H1 (cell line): Measurements from ENCODE around the gene GNG7. TPM values are rescaled to one million over a fixed set of nuclear protein-coding genes. Genes with fewer than 3 reads are reported as not detected.

Experiments
- CTCF ChIA-PET: fragments of 300-600 bp; sonication (Branson Sonifier 250); formaldehyde crosslinking; loops from one replicate; lab custom pipeline; 2021; ENCODE audit not compliant: partially characterized antibody; lab: Charles Lee
- POLR2A ChIA-PET: fragments of 300-600 bp; sonication (Branson Sonifier 250); formaldehyde crosslinking; loops from one replicate; lab custom pipeline; 2021; ENCODE audit warnings: inconsistent platforms; ENCODE audit not compliant: partially characterized antibody; lab: Charles Lee
- DNase-seq, 2 experiments: peaks; one replicate each; pipeline versions ENCODE4 v3.0.0 to v3.0.0-alpha.2; 2010 to 2022; ENCODE audit warnings: low spot score in 2 of 2, low read depth in 1 of 2, mixed read lengths in 1 of 2
- FAIRE-seq: peaks from 2 replicates; lab custom pipeline; 2011; peaks lifted over from hg19 to GRCh38; lab: Jason Lieb, UNC
- H2AFZ ChIP-seq: 2 replicates; pipeline ENCODE4 v1.8.1; 2012; ENCODE audit warnings: low read length, inconsistent platforms
- H2AK5ac ChIP-seq: 2 replicates; pipeline ENCODE4 v1.6.1; 2013; ENCODE audit warnings: low read depth, low read length
- H2BK120ac ChIP-seq: replicated peaks from 2 replicates; pipeline ENCODE3; 2013; ENCODE audit warnings: low read depth, low read length, inconsistent platforms
- H2BK12ac ChIP-seq: 2 replicates; pipeline ENCODE4 v1.6.1; 2013; ENCODE audit warnings: low read depth, low read length
- H2BK15ac ChIP-seq: 2 replicates; pipeline ENCODE4 v1.6.1; 2013; ENCODE audit warnings: low read length
- H2BK20ac ChIP-seq: 2 replicates; pipeline ENCODE4 v1.6.1; 2013; ENCODE audit warnings: low read length
- H2BK5ac ChIP-seq: 2 replicates; pipeline ENCODE4 v1.6.1; 2013; ENCODE audit warnings: low read depth, low read length
- H3K14ac ChIP-seq: 2 replicates; pipeline ENCODE4 v1.6.1; 2013; ENCODE audit warnings: inconsistent platforms; ENCODE audit not compliant: insufficient read length
- H3K18ac ChIP-seq: 2 replicates; pipeline ENCODE4 v1.6.1; 2013; ENCODE audit warnings: low read length; ENCODE audit errors: extremely low read depth
- H3K23ac ChIP-seq: 2 replicates; pipeline ENCODE4 v1.6.1; 2013; ENCODE audit warnings: inconsistent platforms; ENCODE audit not compliant: insufficient read length
- H3K23me2 ChIP-seq: 2 replicates; pipeline ENCODE4 v1.6.1; 2013; ENCODE audit warnings: low read depth, low read length
- H3K27ac ChIP-seq: 2 replicates; pipeline ENCODE4 v1.6.1; 2011; ENCODE audit warnings: low read depth, low read length, inconsistent platforms
- H3K27me3 ChIP-seq, 4 experiments: replicated peaks in 1 of 4; 1 replicate in 1 of 4; 2 replicates in 3 of 4; pipeline versions ENCODE4 v1.6.1 to v1.8.1; 2011 to 2013; ENCODE audit warnings: low read length in 3 of 4, mild to moderate bottlenecking in 3 of 4, inconsistent platforms in 2 of 4, mixed read lengths in 2 of 4, moderate library complexity in 1 of 4; ENCODE audit not compliant: control insufficient read depth in 3 of 4, insufficient read depth in 3 of 4; ENCODE audit errors: extremely low read depth in 1 of 4
- H3K36me3 ChIP-seq, 4 experiments: 2 replicates each; pipeline versions ENCODE4 v1.6.1 to v1.8.1; 2011 to 2013; ENCODE audit warnings: mild to moderate bottlenecking in 4 of 4, low read length in 3 of 4, moderate library complexity in 2 of 4, control low read depth in 1 of 4, inconsistent platforms in 1 of 4; ENCODE audit not compliant: insufficient read depth in 4 of 4, control insufficient read depth in 2 of 4
- H3K4ac ChIP-seq: replicated peaks from 2 replicates; pipeline ENCODE3; 2013; ENCODE audit warnings: low read length, low read depth, mixed read lengths, inconsistent platforms; ENCODE audit not compliant: insufficient read length
- H3K4me1 ChIP-seq, 4 experiments: replicated peaks in 1 of 4; 1 replicate in 1 of 4; 2 replicates in 3 of 4; pipeline versions ENCODE4 v1.6.1 to v1.8.1; 2011 to 2013; ENCODE audit warnings: low read length in 3 of 4, inconsistent platforms in 2 of 4, mixed read lengths in 1 of 4; ENCODE audit not compliant: insufficient read depth in 4 of 4, control insufficient read depth in 3 of 4
- H3K4me2 ChIP-seq, 2 experiments: 2 replicates each; pipeline versions ENCODE4 v1.6.1 to v1.8.1; 2011 to 2013; ENCODE audit warnings: low read depth in 2 of 2, low read length in 2 of 2, control low read depth in 1 of 2, inconsistent platforms in 1 of 2, mild to moderate bottlenecking in 1 of 2; ENCODE audit not compliant: insufficient read depth in 1 of 2
- H3K4me3 ChIP-seq, 4 experiments: fragments of 200-600, 300-600 bp in 1 of 4; sonication (generic), shearing (Covaris generic), sonication (Bioruptor Twin) in 1 of 4; 2 replicates each; pipeline versions ENCODE4 v1.5.1 to v1.8.1; 2011 to 2016; ENCODE audit warnings: low read length in 4 of 4, low read depth in 3 of 4, control low read depth in 2 of 4, inconsistent platforms in 2 of 4, mild to moderate bottlenecking in 2 of 4, mixed read lengths in 1 of 4, moderate library complexity in 1 of 4; ENCODE audit not compliant: insufficient read depth in 2 of 4; ENCODE audit errors: extremely low read depth in 1 of 4
- H3K56ac ChIP-seq: replicated peaks from 2 replicates; pipeline ENCODE3; 2013; ENCODE audit warnings: low read depth, mild to moderate bottlenecking, mixed read lengths, low read length, inconsistent platforms; ENCODE audit not compliant: insufficient read length
- H3K79me1 ChIP-seq: 2 replicates; pipeline ENCODE4 v1.6.1; 2013; ENCODE audit warnings: low read depth, low read length, control low read depth
- H3K79me2 ChIP-seq, 2 experiments: 2 replicates each; pipeline versions ENCODE4 v1.6.1 to v1.8.1; 2012 to 2013; ENCODE audit warnings: low read length in 2 of 2, mild to moderate bottlenecking in 2 of 2, inconsistent platforms in 1 of 2; ENCODE audit not compliant: insufficient read depth in 2 of 2, control insufficient read depth in 1 of 2
- H3K9ac ChIP-seq, 4 experiments: replicated peaks in 1 of 4; 1 replicate in 1 of 4; 2 replicates in 3 of 4; pipeline versions ENCODE4 v1.6.1 to v1.8.1; 2011 to 2013; ENCODE audit warnings: low read depth in 3 of 4, low read length in 3 of 4, control low read depth in 2 of 4, mild to moderate bottlenecking in 2 of 4, moderate library complexity in 2 of 4, inconsistent platforms in 1 of 4; ENCODE audit errors: extremely low read depth in 1 of 4
- H3K9me3 ChIP-seq, 2 experiments: 2 replicates each; pipeline versions ENCODE4 v1.6.1 to v1.8.1; 2012 to 2013; ENCODE audit warnings: mild to moderate bottlenecking in 2 of 2, moderate library complexity in 2 of 2, control low read depth in 1 of 2, inconsistent platforms in 1 of 2, low read depth in 1 of 2, low read length in 1 of 2, mixed read lengths in 1 of 2; ENCODE audit not compliant: insufficient read depth in 2 of 2
- H4K20me1 ChIP-seq, 2 experiments: replicated peaks in 1 of 2; 2 replicates each; pipeline versions ENCODE3 to v1.8.1; 2011 to 2013; ENCODE audit warnings: inconsistent platforms in 2 of 2, low read length in 2 of 2, mild to moderate bottlenecking in 1 of 2; ENCODE audit not compliant: insufficient read depth in 2 of 2, control insufficient read depth in 1 of 2
- H4K5ac ChIP-seq: 2 replicates; pipeline ENCODE4 v1.6.1; 2013; ENCODE audit warnings: low read length, low read depth, mixed read lengths, inconsistent platforms; ENCODE audit not compliant: insufficient read length
- H4K8ac ChIP-seq: 2 replicates; pipeline ENCODE4 v1.8.0; 2013; ENCODE audit warnings: mild to moderate bottlenecking, moderate library complexity, low read length, inconsistent platforms; ENCODE audit not compliant: insufficient read depth; ENCODE audit errors: extremely low read depth
- H4K91ac ChIP-seq: replicated peaks from 2 replicates; pipeline ENCODE3; 2013; ENCODE audit warnings: low read length, mixed read lengths, inconsistent platforms; ENCODE audit not compliant: insufficient read length
- EZH2 ChIP-seq: fragments of 200-600 bp; sonication (generic); IDR thresholded peaks from 2 replicates; pipeline ENCODE4 v1.7.1; 2012; ENCODE audit warnings: low read depth, mild to moderate bottlenecking, moderate library complexity, low read length, inconsistent platforms; ENCODE audit not compliant: severe bottlenecking
- GABPA ChIP-seq: IDR thresholded peaks from 2 replicates; pipeline ENCODE4 v1.6.1; 2011; ENCODE audit warnings: mild to moderate bottlenecking, low read length, moderate library complexity, borderline replicate concordance; ENCODE audit not compliant: insufficient read depth
- HDAC2 ChIP-seq, 2 experiments: fragments of 300-600 bp in 1 of 2; sonication (generic) in 1 of 2; IDR thresholded peaks; 2 replicates each; pipeline ENCODE4 v1.6.1; 2011 to 2012; ENCODE audit warnings: low read depth in 2 of 2, low read length in 2 of 2, mild to moderate bottlenecking in 2 of 2, moderate library complexity in 2 of 2, borderline replicate concordance in 1 of 2, inconsistent platforms in 1 of 2
- KDM1A ChIP-seq: fragments of 200-600, 300-600 bp; sonication (generic); IDR thresholded peaks from 2 replicates; pipeline ENCODE4 v1.7.1; 2016; ENCODE audit warnings: mild to moderate bottlenecking, low read length, borderline replicate concordance
- KDM4A ChIP-seq: IDR thresholded peaks from one replicate; pipeline ENCODE4 v1.7.1; 2012; ENCODE audit warnings: low read depth, mild to moderate bottlenecking, moderate library complexity, low read length, inconsistent platforms; ENCODE audit not compliant: severe bottlenecking
- RBBP5 ChIP-seq: IDR thresholded peaks from 2 replicates; pipeline ENCODE4 v1.7.1; 2012; ENCODE audit warnings: low read depth, mild to moderate bottlenecking, inconsistent platforms, low read length, moderate library complexity, borderline replicate concordance
- RNF2 ChIP-seq: fragments of 200-900, 300-1000 bp; sonication (generic); IDR thresholded peaks from 2 replicates; pipeline ENCODE4 v1.7.1; 2016; ENCODE audit warnings: borderline replicate concordance, low read depth, mild to moderate bottlenecking, antibody characterized with exemption, low read length; ENCODE audit not compliant: poor library complexity, severe bottlenecking; ENCODE audit errors: missing control alignments
- SUZ12 ChIP-seq: fragments of 200-600 bp; sonication (generic); IDR thresholded peaks from 2 replicates; pipeline ENCODE4 v1.6.1; 2012; ENCODE audit warnings: mild to moderate bottlenecking, inconsistent platforms, low read length, moderate library complexity, mixed read lengths
- TBP ChIP-seq: IDR thresholded peaks from 2 replicates; pipeline ENCODE4 v1.6.1; 2011; ENCODE audit warnings: low read depth, low read length, improper control_type of control experiment
- WGBS, 2 experiments: shearing (Covaris generic) in 1 of 2; methylation state at CpG; one replicate each; pipeline versions ENCODE4 v1.1.6 to v1.1.7; 2013 to 2015; ENCODE audit warnings: low lambda C conversion rate in 2 of 2, mixed read lengths in 2 of 2, inconsistent platforms in 1 of 2, low coverage in 1 of 2, missing lambda C conversion rate in 1 of 2; ENCODE audit not compliant: insufficient replicate concordance in 2 of 2, insufficient coverage in 1 of 2, insufficient read length in 1 of 2; ENCODE audit errors: extremely low coverage in 1 of 2, missing lambda C conversion rate in 1 of 2; 5-methylcytosine and 5-hydroxymethylcytosine counted together
- polyA plus RNA-seq, 7 experiments: library from polyadenylated mRNA; depleted of rRNA in 3 of 7; stranded (reverse) in 5 of 7; unstranded in 2 of 7; fragments of >200 nt in 5 of 7; fragments of 200-250 nt in 2 of 7; gene quantifications; 1 replicate in 5 of 7; 2 replicates in 1 of 7; 4 replicates in 1 of 7; pipeline versions ENCODE4 v1.2.1 to v1.2.3, GENCODE V29; 2011 to 2013; ENCODE audit warnings: missing spikeins in 2 of 7, mixed read lengths in 2 of 7
- total RNA-seq: library from RNA; stranded (reverse); fragmentation: NEBNext Ultra II Directional; extraction: Animal tissue kit (Norgen Biotek cat#: 25700); gene quantifications from 2 replicates; pipeline ENCODE4 v1.2.1, GENCODE V29; 2021

The GNG7 gene
- total and polyA plus RNA-seq, 2 of the 8 experiments (the other 6 are each of a cell fraction or from before 2014, with no cell fraction given) = 2.8 to 7.8 TPM

- Histone ChIP-seq H3K23me2 (peaks cover 12% of the 10 kb centered on the region; the same call in 1 of the 2 replicates), H3K14ac (no peak overlapping the region), H3K4me1 (peaks cover 0 to 10% (median 6%) of the 10 kb centered on the region in 4 experiments; a peak in 6 of 7 replicates), H2AK5ac (0 out of 2 replicates have a peak overlapping the region, but pooled peaks have one; percentile 11), H2BK5ac (0 out of 2 replicates have a peak overlapping the region, but pooled peaks have one; percentile 8), H3K27ac (no peak overlapping the region), H3K4me3 (peak overlapping the region; percentile 19 to 61 (median 30)), H3K18ac (peak overlapping the region; percentile 7), H2BK20ac (peak overlapping the region; percentile 15; the same call in 1 of the 2 replicates), H2AFZ (no peak overlapping the region), H4K5ac (no peak overlapping the region), H3K4ac (no peak overlapping the region), H3K36me3 (no peaks in the 10 kb centered on the region), H3K23ac (no peak overlapping the region), H3K79me1 (no peaks in the 10 kb centered on the region), H2BK12ac (peak overlapping the region; percentile 98; the same call in 1 of the 2 replicates), H4K91ac (peak overlapping the region; percentile 65), H3K27me3 (peaks cover 15 to 49% (median 34%) of the 10 kb centered on the region in 4 experiments), H3K56ac (no peak overlapping the region), H3K4me2 (peak overlapping the region; percentile 59 to 77), H4K20me1 (peaks cover 2 to 3% of the 10 kb centered on the region in 2 experiments), H4K8ac (no peak overlapping the region), H2BK120ac (no peak overlapping the region), H3K9ac (no peak overlapping the region), H2BK15ac (0 out of 2 replicates have a peak overlapping the region, but pooled peaks have one; percentile 72), H3K79me2 (no peaks in the 10 kb centered on the region), H3K9me3 (no peaks in the 10 kb centered on the region)
- DNase-seq (peak in 1 of 2 experiments; percentile 74), FAIRE-seq (no peak)
- CTCF ChIA-PET = interaction anchor here (0.6 kb wide), 2 partner anchors 66 to 636 kb away, joined by 3 read pairs; no protein-coding TSS in a partner anchor
- POLR2A ChIA-PET = interaction anchor here (1.0 to 16.3 kb wide), 3 partner anchors 8 to 41 kb away, joined by 4 to 216 read pairs (median 5); partner anchors contain the start of gene GADD45B
- WGBS, 2 experiments = 13% methylated on average over 65 of the region's 78 CpGs; no CpG with 5 or more reads in 1 of the 2 experiments
- TF ChIP-seq GABPA (peak; percentile 56; the same call in 1 of the 2 replicates), EZH2 (peak; percentile 60), TBP (no peak), RBBP5 (0 out of 2 replicates have a peak, but pooled peaks have one; percentile 22), KDM4A (peak; percentile 86), HDAC2 (IDR thresholded peaks at IDR 0.05; ENCODE audit: borderline replicate concordance in 1 of 2, low read depth in 2 of 2, low read length in 2 of 2) (no peak), SUZ12 (peak; percentile 56), KDM1A (peak; percentile 27; the same call in 1 of the 2 replicates), RNF2 (no peak)
These were observed 213.4 kb downstream of the GNG7 start for GRCh38 chr19:2488942-2489731.
